OCI-M2 (cell line): Measurements from ENCODE around the gene KIAA1586.
"Not testable (repeated sequence)": the region's sequence is repeated elsewhere in the genome, so short reads cannot be mapped to it uniquely, and the experiment has no call there.

Experiments
- DNase-seq: peaks from one replicate; lab custom pipeline; 2025; ENCODE audit not compliant: unreplicated experiment; lab: John Stamatoyannopoulos, UW

KIAA1586 gene

GRCh38 chr6:57044061-57044460, 2.4 kb upstream of the KIAA1586 start:
- DNase-seq, result not testable (repeated sequence)

- no peak for DNase-seq
Observed at GRCh38 chr6:57044568-57044967, 1.9 kb upstream of the KIAA1586 start.

- not testable (repeated sequence) for DNase-seq
Observed at GRCh38 chr6:57047257-57047585, 728 bp downstream of the KIAA1586 start.

- DNase-seq, result not testable (repeated sequence)
Observed at GRCh38 chr6:57047859-57048258, 1.4 kb downstream of the KIAA1586 start.

- DNase-seq, result no peak
Observed at GRCh38 chr6:57048577-57048976, 2.1 kb downstream of the KIAA1586 start.

GRCh38 chr6:57063847-57064246, 17.4 kb downstream of the KIAA1586 start:
- no peak for DNase-seq

- no peak for DNase-seq
Observed at GRCh38 chr6:57064809-57065208, 18.3 kb downstream of the KIAA1586 start.

- no peak for DNase-seq
Observed at GRCh38 chr6:57068061-57068460, 21.6 kb downstream of the KIAA1586 start.

- no peak for DNase-seq
Observed at GRCh38 chr6:57069228-57069627, 22.7 kb downstream of the KIAA1586 start.

GRCh38 chr6:57069920-57070331, 23.4 kb downstream of the KIAA1586 start:
- DNase-seq, result no peak

GRCh38 chr6:57072108-57072507, 25.6 kb downstream of the KIAA1586 start:
- DNase-seq, result no peak

- DNase-seq, result no peak
Observed at GRCh38 chr6:57074383-57074782, 27.9 kb downstream of the KIAA1586 start.

GRCh38 chr6:57075092-57075491, 28.6 kb downstream of the KIAA1586 start:
- DNase-seq, result no peak

- DNase-seq, result no peak
Observed at GRCh38 chr6:57078531-57079207, 32.2 kb downstream of the KIAA1586 start.

GRCh38 chr6:57085471-57085870, 39.0 kb downstream of the KIAA1586 start:
- DNase-seq, result no peak

- DNase-seq, result no peak
Observed at GRCh38 chr6:57086843-57087242, 40.4 kb downstream of the KIAA1586 start.

GRCh38 chr6:57087916-57088315, 41.4 kb downstream of the KIAA1586 start:
- no peak for DNase-seq

- DNase-seq, result no peak
Observed at GRCh38 chr6:57089265-57089664, 42.8 kb downstream of the KIAA1586 start.

- DNase-seq, result peak; percentile 84
Observed at GRCh38 chr6:57089687-57090457, 43.4 kb downstream of the KIAA1586 start, which contains the start of gene ZNF451. ZNF451 (plus strand) TSS chr6:57090188; CDS start chr6:57090254, 66 bp downstream.

- DNase-seq, result not testable (repeated sequence)
Observed at GRCh38 chr6:57090458-57091067, 44.1 kb downstream of the KIAA1586 start.

GRCh38 chr6:57091375-57091774, 44.9 kb downstream of the KIAA1586 start:
- not testable (repeated sequence) for DNase-seq

GRCh38 chr6:57094689-57095088, 48.2 kb downstream of the KIAA1586 start:
- DNase-seq, result no peak
